ENCODE measurements around the gene S100A13.
A peak's percentile ranks its signal among the peaks of the same experiment; 100 is the strongest.

S100A13 gene

GRCh38 chr1:153616917-153617311, 10.4 kb downstream of the S100A13 start:
- H3K4me1 ChIP-seq (ENCODE audit: control insufficient read depth, insufficient read depth, low read length): peaks cover 3% of the 10 kb centered on the region
- no peaks in the 10 kb centered on the region for H3K27me3 ChIP-seq (ENCODE audit: control insufficient read depth, insufficient read depth, low read length)
- H3K4me3 ChIP-seq (ENCODE audit: low read depth, low read length): no peak overlapping the region
- no peaks in the 10 kb centered on the region for H3K36me3 ChIP-seq (ENCODE audit: control insufficient read depth, insufficient read depth, low read length)
- no peaks in the 10 kb centered on the region for H3K9me3 ChIP-seq (ENCODE audit: control insufficient read depth, insufficient read depth, low read length)
- no peak overlapping the region for H3K9ac ChIP-seq (ENCODE audit: low read depth, low read length)

DNA sequence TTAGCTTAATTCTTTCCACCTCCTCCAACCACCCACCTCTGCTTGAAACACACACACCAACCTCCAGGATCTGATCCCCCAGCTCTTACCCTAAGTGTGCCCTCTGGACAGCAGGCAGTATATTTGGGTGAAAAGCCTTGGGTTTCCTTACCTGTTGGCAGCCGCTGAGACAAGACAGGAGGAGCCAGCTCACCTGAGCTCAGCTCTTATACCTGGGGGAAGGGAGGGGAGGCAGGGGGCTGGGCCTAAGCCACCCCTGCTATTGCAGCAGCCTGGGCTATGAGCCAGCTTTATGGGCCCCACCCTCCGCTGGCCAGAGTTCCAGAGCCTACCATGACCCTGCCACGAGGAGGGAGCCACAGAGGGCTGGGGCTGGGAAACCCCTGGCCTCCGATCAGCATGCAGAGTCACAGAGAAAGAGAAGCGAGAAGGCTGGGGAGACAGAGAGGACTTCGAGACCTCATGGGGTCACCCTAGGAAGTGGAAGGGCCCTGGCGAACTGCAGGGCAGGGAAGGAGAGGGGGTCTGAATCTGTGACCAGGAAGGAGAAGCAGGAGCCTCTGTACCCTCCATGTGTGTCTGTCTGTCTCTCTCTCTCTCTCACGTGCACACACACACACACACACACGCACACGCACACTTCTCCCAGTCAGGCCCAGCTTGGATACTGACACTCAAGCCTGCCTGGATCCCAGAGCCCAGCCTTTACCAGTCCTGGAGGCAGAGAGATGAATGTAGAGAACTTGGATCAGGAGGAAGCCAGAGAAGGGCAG, 11.0 kb downstream of the S100A13 start, which contains the start of gene S100A14:
S100A14 (minus strand) TSS at position 182 of the 773 bp plus-strand sequence. CDS start 467 bp downstream, outside the sequence.
- Histone ChIP-seq H3K4me3 (ENCODE audit: low read depth, low read length) (no peak within 1 kb of the TSS), H3K9ac (ENCODE audit: low read depth, low read length) (peak within 1 kb of the TSS; percentile 37), H3K9me3 (ENCODE audit: control insufficient read depth, insufficient read depth, low read length) (no peaks in the 10 kb centered on the region), H3K36me3 (ENCODE audit: control insufficient read depth, insufficient read depth, low read length) (no peaks in the 10 kb centered on the region), H3K27me3 (ENCODE audit: control insufficient read depth, insufficient read depth, low read length) (no peaks in the 10 kb centered on the region), H3K4me1 (ENCODE audit: control insufficient read depth, insufficient read depth, low read length) (peaks cover 3% of the 10 kb centered on the region)

GRCh38 chr1:153615406-153615805, 11.9 kb downstream of the S100A13 start:
- Histone ChIP-seq H3K9ac (ENCODE audit: low read depth, low read length) (no peak overlapping the region), H3K4me1 (ENCODE audit: control insufficient read depth, insufficient read depth, low read length) (peaks cover 3% of the 10 kb centered on the region), H3K27me3 (ENCODE audit: control insufficient read depth, insufficient read depth, low read length) (no peaks in the 10 kb centered on the region), H3K36me3 (ENCODE audit: control insufficient read depth, insufficient read depth, low read length) (no peaks in the 10 kb centered on the region), H3K4me3 (ENCODE audit: low read depth, low read length) (no peak overlapping the region), H3K9me3 (ENCODE audit: control insufficient read depth, insufficient read depth, low read length) (no peaks in the 10 kb centered on the region)

GRCh38 chr1:153614906-153615305, 12.4 kb downstream of the S100A13 start:
- Histone ChIP-seq H3K4me1 (ENCODE audit: control insufficient read depth, insufficient read depth, low read length) (peaks cover 3% of the 10 kb centered on the region), H3K4me3 (ENCODE audit: low read depth, low read length) (no peak overlapping the region), H3K9me3 (ENCODE audit: control insufficient read depth, insufficient read depth, low read length) (no peaks in the 10 kb centered on the region), H3K36me3 (ENCODE audit: control insufficient read depth, insufficient read depth, low read length) (no peaks in the 10 kb centered on the region), H3K9ac (ENCODE audit: low read depth, low read length) (no peak overlapping the region), H3K27me3 (ENCODE audit: control insufficient read depth, insufficient read depth, low read length) (no peaks in the 10 kb centered on the region)

GRCh38 chr1:153614189-153614900, 13.0 kb downstream of the S100A13 start:
- Histone ChIP-seq H3K9ac (ENCODE audit: low read depth, low read length) (no peak overlapping the region), H3K4me3 (ENCODE audit: low read depth, low read length) (no peak overlapping the region)

DNA sequence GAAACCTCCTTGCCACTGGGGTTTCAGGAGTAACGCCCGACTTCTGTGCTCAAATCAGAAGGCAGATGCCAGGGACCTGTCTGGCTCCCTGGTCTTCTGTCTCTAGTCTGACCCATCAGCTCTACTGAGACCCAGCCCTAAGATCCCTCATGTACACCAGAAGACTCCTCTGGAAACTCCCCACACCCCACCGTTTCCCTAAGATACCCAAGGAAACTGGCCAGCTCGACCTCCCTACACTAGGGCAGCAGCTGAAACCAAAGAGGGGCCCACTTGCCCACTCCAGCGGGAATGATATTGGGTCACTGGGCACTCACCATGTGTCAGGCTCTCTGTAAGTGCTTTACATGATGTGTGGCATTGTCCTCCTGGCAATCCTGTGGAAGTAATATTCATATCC, 13.9 kb downstream of the S100A13 start:
- Histone ChIP-seq H3K36me3 (ENCODE audit: control insufficient read depth, insufficient read depth, low read length) (no peaks in the 10 kb centered on the region), H3K27me3 (ENCODE audit: control insufficient read depth, insufficient read depth, low read length) (no peaks in the 10 kb centered on the region), H3K4me3 (ENCODE audit: low read depth, low read length) (no peak overlapping the region), H3K9ac (ENCODE audit: low read depth, low read length) (no peak overlapping the region), H3K9me3 (ENCODE audit: control insufficient read depth, insufficient read depth, low read length) (no peaks in the 10 kb centered on the region), H3K4me1 (ENCODE audit: control insufficient read depth, insufficient read depth, low read length) (peaks cover 8% of the 10 kb centered on the region)

More at GRCh38 chr1:153614189-153614900, 13.0 kb downstream of the S100A13 start:
- Histone ChIP-seq H3K4me1 (ENCODE audit: control insufficient read depth, insufficient read depth, low read length) (peaks cover 6% of the 10 kb centered on the region), H3K36me3 (ENCODE audit: control insufficient read depth, insufficient read depth, low read length) (no peaks in the 10 kb centered on the region), H3K27me3 (ENCODE audit: control insufficient read depth, insufficient read depth, low read length) (no peaks in the 10 kb centered on the region), H3K9me3 (ENCODE audit: control insufficient read depth, insufficient read depth, low read length) (no peaks in the 10 kb centered on the region)

- H3K4me3 ChIP-seq (ENCODE audit: low read depth, low read length): peak within 1 kb of the TSS; percentile 16
- H3K9me3 ChIP-seq (ENCODE audit: control insufficient read depth, insufficient read depth, low read length): no peaks in the 10 kb centered on the region
- peaks cover 8% of the 10 kb centered on the region for H3K4me1 ChIP-seq (ENCODE audit: control insufficient read depth, insufficient read depth, low read length)
- no peaks in the 10 kb centered on the region for H3K36me3 ChIP-seq (ENCODE audit: control insufficient read depth, insufficient read depth, low read length)
- peak within 1 kb of the TSS; percentile 37 for H3K9ac ChIP-seq (ENCODE audit: low read depth, low read length)
- H3K27me3 ChIP-seq (ENCODE audit: control insufficient read depth, insufficient read depth, low read length): no peaks in the 10 kb centered on the region
Measured at GRCh38 chr1:153612755-153613331, 14.5 kb downstream of the S100A13 start, which contains the start of gene S100A16. S100A16 (minus strand) TSS chr1:153613137; CDS start chr1:153608151, 4,986 bp downstream.

GRCh38 chr1:153612111-153612754, 15.1 kb downstream of the S100A13 start:
- H3K4me1 ChIP-seq (ENCODE audit: control insufficient read depth, insufficient read depth, low read length): peaks cover 8% of the 10 kb centered on the region
- H3K27me3 ChIP-seq (ENCODE audit: control insufficient read depth, insufficient read depth, low read length): no peaks in the 10 kb centered on the region
- no peaks in the 10 kb centered on the region for H3K9me3 ChIP-seq (ENCODE audit: control insufficient read depth, insufficient read depth, low read length)
- peak overlapping the region; percentile 37 for H3K9ac ChIP-seq (ENCODE audit: low read depth, low read length)
- peak overlapping the region; percentile 16 for H3K4me3 ChIP-seq (ENCODE audit: low read depth, low read length)
- H3K36me3 ChIP-seq (ENCODE audit: control insufficient read depth, insufficient read depth, low read length): no peaks in the 10 kb centered on the region

- Histone ChIP-seq H3K4me1 (ENCODE audit: control insufficient read depth, insufficient read depth, low read length) (peaks cover 8% of the 10 kb centered on the region), H3K9ac (ENCODE audit: low read depth, low read length) (no peak overlapping the region), H3K9me3 (ENCODE audit: control insufficient read depth, insufficient read depth, low read length) (no peaks in the 10 kb centered on the region), H3K27me3 (ENCODE audit: control insufficient read depth, insufficient read depth, low read length) (no peaks in the 10 kb centered on the region), H3K4me3 (ENCODE audit: low read depth, low read length) (no peak overlapping the region), H3K36me3 (ENCODE audit: control insufficient read depth, insufficient read depth, low read length) (no peaks in the 10 kb centered on the region)
Measured at GRCh38 chr1:153611356-153611755, 15.9 kb downstream of the S100A13 start.

- peaks cover 11% of the 10 kb centered on the region for H3K4me1 ChIP-seq (ENCODE audit: control insufficient read depth, insufficient read depth, low read length)
- no peaks in the 10 kb centered on the region for H3K9me3 ChIP-seq (ENCODE audit: control insufficient read depth, insufficient read depth, low read length)
- no peak overlapping the region for H3K4me3 ChIP-seq (ENCODE audit: low read depth, low read length)
- no peaks in the 10 kb centered on the region for H3K36me3 ChIP-seq (ENCODE audit: control insufficient read depth, insufficient read depth, low read length)
- no peak overlapping the region for H3K9ac ChIP-seq (ENCODE audit: low read depth, low read length)
- H3K27me3 ChIP-seq (ENCODE audit: control insufficient read depth, insufficient read depth, low read length): no peaks in the 10 kb centered on the region
Measured at GRCh38 chr1:153610811-153611301, 16.4 kb downstream of the S100A13 start.

DNA sequence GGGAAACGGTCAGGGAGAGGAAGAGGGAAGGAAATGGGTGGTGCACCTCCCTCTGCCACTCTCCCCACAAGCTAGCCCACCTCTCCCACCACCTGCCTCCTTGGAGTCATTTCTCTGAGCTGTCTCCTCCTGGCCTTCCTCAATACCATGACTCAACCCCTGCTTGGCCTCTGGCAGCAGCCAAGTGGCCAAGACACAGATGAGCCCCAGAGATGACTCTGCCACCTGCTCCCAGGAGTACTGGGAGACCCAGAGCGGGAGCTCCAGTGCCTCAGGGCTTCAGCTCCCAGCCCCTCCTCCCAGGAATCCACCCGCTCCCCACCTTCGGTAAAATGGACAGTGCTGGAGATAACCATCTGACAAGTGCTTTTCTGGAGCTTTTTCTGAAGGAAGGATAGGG, 17.0 kb downstream of the S100A13 start:
- Histone ChIP-seq H3K27me3 (ENCODE audit: control insufficient read depth, insufficient read depth, low read length) (no peaks in the 10 kb centered on the region), H3K36me3 (ENCODE audit: control insufficient read depth, insufficient read depth, low read length) (no peaks in the 10 kb centered on the region), H3K9me3 (ENCODE audit: control insufficient read depth, insufficient read depth, low read length) (no peaks in the 10 kb centered on the region), H3K4me3 (ENCODE audit: low read depth, low read length) (no peak overlapping the region), H3K9ac (ENCODE audit: low read depth, low read length) (no peak overlapping the region), H3K4me1 (ENCODE audit: control insufficient read depth, insufficient read depth, low read length) (peaks cover 11% of the 10 kb centered on the region)
